LNCaP clone FGC (cell line): ENCODE data around the gene TMEM43.

Experiments used
- DNase-seq: peaks from one replicate; pipeline ENCODE4 v3.0.0-alpha.2; 2011; ENCODE audit warnings: low read depth
- H3K4me3 ChIP-seq: 2 replicates; pipeline ENCODE4 v1.5.1; 2011; ENCODE audit warnings: mild to moderate bottlenecking, low read depth, low read length, control low read depth
- TF ChIP-seq, protein P1 (sequence below): IDR thresholded peaks from 2 replicates; pipeline ENCODE4 v1.5.1; 2012; ENCODE audit warnings: mild to moderate bottlenecking; ENCODE audit not compliant: control insufficient read depth, insufficient read depth; ENCODE audit errors: extremely low read depth

TMEM43 gene

DNA sequence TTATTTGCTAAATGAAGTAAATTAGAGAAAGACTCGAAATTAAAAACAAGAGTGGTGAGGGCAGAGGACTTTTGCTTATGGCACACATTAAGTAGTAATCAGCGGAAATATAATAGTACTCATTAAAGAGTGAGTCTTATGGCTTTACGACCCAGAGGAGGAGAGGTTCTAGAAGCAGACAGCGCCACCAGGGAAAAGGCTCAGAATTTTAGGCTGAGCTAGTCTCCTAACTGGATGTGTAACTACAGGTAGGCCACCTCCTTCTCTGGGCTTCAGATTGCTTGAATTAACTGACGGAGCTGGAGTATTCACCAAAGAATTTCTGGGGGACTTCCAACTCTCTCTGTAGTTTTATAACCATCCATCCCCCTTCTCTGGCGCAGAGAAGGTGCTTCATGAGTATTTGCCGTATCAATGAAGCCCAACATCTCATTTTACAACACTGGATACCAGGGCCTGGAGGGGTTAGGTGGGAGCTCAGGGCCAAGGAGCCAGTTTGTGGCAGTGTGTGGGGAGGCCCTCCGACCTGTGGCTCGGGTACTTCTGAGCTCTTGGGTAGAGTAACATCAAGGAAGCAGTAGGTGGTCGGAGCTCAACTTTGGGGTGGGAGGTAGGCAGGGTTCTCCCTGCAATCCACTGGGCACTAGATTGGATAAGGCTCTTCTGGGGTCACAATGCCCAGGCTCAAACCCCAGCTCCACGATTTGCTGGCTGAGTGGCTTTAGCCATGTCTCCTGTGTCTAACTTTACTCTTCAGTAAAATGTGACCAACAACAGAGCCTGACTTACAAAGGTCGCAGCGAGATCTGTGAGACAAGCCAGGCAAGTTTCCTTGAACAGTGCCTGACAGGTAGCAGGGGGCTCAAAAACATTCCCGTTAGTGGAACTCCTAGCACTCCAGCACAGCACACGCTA lies 1.3 kb upstream of the TMEM43 start:
- no peak for DNase-seq
- H3K4me3 ChIP-seq = peak overlapping the region; percentile 81

DNA sequence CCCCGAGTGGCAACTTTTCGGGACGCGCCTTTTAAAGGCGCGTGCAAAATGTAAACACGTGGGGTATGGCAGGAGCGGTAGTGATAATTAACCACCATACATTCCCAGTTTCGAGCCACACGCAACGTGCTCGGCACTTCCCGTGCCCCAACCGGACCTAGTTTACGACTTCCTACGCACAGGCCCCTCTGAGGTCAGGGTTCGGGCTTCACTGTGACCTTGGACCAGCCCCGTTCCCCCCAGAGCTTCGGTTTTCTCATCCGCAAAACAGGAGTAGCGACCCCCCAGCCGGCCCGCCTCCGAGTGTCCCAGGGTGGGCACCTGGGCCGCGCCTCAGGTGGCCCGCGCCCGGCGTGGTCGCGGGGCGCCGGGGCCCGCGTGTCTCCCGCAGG lies 633 bp upstream of the TMEM43 start:
- TF ChIP-seq, protein P1, sequence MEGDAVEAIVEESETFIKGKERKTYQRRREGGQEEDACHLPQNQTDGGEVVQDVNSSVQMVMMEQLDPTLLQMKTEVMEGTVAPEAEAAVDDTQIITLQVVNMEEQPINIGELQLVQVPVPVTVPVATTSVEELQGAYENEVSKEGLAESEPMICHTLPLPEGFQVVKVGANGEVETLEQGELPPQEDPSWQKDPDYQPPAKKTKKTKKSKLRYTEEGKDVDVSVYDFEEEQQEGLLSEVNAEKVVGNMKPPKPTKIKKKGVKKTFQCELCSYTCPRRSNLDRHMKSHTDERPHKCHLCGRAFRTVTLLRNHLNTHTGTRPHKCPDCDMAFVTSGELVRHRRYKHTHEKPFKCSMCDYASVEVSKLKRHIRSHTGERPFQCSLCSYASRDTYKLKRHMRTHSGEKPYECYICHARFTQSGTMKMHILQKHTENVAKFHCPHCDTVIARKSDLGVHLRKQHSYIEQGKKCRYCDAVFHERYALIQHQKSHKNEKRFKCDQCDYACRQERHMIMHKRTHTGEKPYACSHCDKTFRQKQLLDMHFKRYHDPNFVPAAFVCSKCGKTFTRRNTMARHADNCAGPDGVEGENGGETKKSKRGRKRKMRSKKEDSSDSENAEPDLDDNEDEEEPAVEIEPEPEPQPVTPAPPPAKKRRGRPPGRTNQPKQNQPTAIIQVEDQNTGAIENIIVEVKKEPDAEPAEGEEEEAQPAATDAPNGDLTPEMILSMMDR = no peak
- H3K4me3 ChIP-seq = peak overlapping the region; percentile 81
- DNase-seq = peak; percentile 45

More for the DNA sequence above, 1.3 kb upstream of the TMEM43 start:
- TF ChIP-seq, protein P1 = 0 out of 2 replicates have a peak, but pooled peaks have one; percentile 9

DNA sequence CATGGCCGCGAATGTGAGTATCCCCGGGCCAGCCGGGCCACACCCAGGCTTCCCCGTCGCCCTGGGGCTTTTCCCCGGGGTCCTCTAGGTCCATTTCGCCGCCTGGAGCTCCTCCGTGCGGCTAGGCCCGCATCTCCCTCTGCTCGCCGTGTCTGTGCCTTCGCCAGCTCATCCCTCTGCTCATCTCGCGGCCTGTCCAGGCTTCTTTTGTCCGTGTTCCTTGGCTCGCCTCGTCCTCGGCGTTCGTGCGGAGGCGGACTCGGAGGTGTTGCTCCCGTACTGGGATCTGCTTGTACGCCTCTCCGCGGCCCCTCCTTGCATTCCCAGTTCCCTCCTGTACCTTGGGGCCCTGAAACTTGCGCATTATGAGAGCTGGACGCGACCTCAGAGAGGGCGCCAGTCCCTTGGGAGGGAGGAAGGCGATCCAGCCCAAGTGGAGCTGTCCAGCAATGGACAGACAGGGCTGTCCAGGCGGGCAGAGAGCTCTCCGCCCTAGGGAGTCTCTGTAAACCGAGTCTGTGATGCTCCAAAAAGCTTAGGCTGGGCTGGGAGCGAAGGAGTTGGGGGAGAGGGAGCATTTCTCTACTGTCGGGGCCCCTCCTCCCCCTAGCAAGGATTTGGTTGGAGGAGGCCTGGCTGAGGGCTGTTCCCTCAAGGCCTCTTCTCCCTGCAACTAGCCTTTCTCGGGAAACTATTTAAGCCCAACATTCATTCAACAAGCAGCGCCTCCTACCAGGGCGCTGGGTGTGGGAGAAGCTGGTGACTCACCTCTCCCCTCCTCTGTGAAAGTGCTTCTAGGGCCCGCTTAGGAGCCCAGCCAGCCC lies 553 bp downstream of the TMEM43 start:
- H3K4me3 ChIP-seq = peak overlapping the region; percentile 81
- DNase-seq = no peak

DNA sequence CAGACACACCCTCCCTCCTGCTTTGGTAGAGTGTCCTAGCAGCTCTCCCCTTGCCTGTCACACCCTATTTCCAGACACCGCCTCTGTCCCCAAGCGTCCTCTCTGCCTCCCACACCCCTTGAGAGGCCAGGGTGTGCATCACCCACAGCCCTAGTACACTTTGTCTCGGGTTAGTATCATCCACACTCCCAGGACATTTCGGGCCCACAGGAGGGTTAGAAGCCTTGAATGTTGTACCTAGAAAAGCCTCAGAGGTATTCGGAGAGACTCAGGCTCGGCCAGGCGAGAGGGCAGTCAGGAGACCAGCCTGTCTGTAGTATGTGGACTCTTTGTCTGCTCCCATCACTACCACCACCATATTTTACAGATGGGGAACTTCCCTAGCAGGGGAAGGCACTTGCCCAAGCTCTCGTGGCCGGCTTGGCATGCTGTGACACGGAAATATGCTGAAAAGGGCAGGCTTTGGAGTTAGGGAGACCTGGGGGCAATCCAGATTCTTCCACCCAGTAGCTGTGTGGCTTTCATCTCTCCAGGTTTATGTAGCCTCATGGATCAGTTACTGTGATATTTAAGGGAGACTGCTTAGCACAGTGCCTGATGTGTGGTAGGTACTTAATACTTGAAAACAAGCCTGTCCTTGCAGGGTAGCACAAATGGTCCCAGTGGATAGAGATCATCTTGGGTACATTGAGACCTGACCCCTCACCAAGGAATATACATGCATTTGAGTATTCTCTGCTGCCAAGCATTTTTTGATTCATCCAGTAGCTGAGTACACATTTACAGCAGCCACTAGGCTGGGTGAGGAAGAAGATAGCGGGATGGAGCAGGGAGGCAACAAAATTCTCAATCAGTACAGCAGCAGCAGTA lies 1.4 kb downstream of the TMEM43 start:
- H3K4me3 ChIP-seq = peak overlapping the region; percentile 81
- no peak for DNase-seq
- TF ChIP-seq, protein P1 = no peak

More for the DNA sequence above, 553 bp downstream of the TMEM43 start:
- TF ChIP-seq, protein P1 = no peak

DNA sequence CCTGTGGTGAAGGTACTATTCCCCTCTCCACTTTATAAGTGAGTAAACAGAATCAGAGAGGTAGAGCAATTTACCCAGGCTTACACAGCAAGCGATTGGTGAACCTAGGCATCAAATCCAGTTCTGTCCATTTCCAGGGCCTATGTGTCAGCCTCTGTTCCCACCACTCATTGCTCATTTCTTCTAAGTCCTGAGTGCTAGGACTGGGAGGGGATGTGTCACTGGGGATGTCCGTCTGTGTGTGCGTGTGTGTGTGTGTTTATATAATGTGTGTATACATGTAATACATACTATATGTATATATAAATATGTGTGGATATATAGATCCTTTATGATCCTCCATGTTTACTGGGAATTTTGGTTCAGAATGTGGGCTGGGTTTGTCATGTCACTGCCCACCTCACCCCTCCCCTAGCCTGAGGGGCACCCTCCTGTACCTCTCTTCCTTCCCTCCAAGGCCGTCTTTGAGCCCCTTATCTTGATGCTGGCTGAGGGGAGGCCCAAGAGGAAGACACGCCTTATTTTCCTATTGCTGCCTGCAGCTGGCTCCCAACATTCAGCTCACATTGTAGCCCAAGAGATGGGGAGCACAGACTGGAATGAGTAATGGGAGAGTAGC lies 2.1 kb downstream of the TMEM43 start:
- no peak for DNase-seq
- H3K4me3 ChIP-seq = no peak overlapping the region
- TF ChIP-seq, protein P1 = no peak
